COLO668 (cell line): ENCODE measurements around the gene PARVA.

ENCODE experiments used
- DNase-seq: peaks from one replicate; lab custom pipeline; 2025; ENCODE audit not compliant: unreplicated experiment; lab: John Stamatoyannopoulos, UW

Gene PARVA

DNA sequence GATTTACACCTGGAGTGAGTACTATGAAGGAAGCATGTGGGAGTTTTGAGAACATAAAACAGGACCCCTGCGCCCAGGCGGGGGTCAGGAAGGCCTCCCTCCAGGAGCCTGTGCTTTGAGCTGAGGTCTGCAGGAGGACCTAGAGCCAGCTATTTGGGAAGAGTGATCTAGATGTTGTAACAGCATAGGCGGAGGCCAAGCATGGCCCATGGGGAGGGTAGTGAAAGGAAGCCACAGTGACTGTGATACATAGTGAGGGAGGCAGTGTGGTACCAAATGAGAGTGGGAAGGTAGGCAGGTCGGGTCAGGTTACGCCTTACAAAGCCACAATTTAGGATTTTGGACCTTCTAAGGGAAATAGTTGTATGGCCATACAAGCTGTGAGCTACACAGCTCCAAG lies 147.5 kb downstream of the PARVA start:
- DNase-seq = no peak

DNA sequence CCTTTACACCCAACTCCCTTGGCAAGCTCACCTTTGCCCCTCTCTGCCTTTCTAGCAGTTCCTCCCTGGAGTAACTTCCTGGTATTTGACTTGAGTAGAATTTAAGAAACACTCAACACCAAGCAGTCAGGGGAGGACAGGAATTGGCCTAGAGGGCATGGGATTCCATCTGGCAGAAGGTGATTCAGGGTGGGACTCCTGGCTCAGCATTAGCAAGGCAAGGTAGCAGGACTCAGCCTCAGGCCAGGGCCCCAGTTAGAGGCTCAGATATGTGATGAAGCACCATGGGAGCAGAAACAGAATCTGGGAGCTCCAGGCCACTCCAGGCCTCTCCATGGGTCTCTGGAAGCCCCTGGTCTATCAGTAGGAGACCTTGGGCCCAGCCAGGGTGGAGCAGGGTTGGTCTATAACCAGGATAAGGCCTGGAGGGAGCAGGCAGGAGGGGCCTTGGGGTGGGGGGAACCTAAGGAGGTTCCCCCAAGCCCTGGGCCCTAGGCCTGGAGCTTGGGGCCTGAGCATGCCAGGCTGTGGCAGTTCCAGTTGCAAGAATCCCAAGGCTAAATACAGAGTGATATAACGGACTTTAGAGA lies 148.2 kb downstream of the PARVA start:
- no peak for DNase-seq

DNA sequence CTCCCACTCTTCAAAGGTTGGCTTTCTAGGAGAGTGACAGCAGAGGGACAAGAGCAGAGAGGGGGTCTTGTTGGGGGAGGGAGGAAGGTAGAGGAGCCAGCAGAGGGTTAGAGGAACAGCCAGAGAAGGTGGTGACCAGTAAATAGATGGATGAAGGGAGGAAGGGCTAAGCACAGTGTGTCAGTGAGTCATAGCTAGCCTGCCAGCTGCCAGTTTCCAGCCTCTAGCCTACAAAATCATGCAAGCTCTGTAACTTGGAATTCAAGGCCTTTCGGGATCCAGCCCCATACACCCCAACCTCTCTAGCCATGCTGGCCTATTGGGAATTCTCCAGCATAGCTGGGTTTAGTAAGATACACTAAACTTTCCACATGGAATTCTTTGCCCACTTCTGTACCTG lies 149.4 kb downstream of the PARVA start:
- no peak for DNase-seq

DNA sequence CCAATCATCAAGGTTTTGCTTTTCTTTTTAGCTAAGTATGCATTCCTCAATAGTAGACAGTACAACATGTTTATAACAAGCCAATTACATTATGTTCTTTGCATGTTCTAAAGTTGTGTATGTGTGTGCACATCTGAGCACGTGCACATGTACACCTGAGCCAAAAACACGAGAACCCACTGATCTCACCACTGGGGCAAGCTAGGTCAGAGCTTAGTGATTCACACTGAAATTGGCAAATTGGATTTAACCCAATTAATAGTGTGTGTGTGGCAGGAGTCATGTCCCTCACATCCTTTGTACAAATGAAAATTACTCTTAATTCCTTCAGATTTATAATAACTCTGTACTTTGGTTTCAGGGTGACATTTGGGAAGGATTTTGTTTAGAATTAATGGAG lies 151.1 kb downstream of the PARVA start:
- DNase-seq = no peak

DNA sequence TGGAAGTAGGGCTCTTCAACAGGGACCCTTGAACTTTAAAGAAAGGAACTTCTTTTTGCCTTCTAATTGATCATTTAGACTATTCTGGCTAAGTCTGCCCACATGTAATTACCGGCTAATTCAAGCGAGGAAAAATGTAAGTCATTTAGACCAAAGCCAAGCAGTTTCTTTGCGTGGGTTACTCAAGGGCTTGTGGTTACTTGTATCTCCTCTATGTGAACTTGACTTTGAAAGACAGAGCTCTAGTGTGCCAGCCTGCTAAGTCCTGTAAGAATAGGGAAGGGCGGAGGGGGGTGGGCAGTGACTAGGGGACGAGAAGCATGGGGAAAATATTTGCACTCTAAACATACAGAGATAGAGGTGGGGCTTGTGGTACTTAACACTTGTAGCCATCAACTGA lies 151.7 kb downstream of the PARVA start:
- no peak for DNase-seq

DNA sequence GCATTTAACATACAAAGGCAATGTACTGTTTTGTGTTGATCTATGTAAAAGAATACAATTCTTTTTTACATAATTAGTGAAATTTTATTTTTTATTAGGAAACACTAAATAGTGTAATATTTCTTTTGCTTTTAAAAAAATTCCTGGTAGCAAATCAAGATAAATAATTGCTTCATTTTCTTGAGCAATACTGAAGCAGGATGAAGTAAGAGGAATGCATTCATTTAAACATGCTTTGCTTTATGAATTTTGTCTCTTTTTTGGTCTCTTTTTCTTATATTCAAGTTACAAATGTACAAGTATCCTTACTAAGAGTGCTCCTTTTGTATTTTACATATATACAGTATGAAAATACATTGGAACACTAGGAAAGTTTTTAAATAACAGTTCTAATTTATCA lies 152.4 kb downstream of the PARVA start:
- DNase-seq = no peak

DNA sequence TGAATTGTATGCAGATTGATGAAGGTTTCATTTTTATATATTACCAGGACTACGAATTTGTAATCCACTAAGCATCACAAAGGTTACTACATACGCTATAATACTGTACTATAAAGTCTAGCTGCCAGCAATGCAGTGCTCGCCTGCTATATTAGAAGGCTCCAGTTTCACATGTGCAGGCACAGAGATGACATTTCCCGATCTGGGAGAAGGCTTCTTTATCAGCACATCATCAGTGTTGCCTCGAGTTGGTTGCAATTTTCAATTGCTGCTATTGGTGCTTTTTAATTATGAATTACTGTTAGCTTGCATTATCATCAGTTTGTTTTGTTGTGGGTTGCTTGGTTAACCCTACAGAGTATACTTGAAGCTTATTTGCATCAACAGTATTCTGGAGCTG lies 153.6 kb downstream of the PARVA start:
- no peak for DNase-seq

DNA sequence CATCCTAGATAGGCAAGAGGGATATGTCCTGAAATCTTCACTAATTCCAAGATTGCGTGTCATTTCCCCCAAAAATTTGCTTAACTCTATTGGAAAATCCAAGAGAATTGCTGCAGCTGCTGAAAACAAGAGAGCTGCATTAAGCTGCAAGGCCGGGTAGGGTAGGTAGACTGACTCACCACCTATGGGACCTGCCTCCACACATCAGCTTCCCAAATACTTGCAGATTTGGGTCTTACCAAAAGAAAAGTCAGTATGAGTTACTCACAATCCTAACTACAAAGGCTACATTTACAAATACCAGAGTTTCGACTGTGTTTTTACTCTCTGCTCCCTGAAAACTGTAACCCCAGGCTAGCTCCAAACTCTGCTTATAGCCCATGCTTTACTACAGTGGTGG lies 154.3 kb downstream of the PARVA start:
- no peak for DNase-seq

DNA sequence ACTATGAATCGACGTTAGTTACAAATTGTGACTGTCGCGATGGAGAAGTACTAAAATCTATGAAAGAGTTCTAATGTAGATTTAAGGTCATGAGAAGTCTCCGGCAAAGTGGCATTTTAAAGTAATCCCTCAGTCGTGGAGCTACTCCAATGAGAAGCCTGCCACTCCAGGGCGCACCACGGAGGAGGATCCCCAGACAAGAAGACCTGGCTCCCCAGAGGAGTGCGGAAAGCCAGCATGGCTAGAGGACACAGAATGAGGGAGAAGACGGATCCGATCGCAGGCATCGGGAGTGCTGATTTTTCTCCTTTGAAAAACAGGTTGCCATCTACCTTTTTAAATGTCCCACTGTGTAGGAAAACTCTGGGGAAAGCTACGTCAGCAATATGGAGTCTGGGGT lies 155.2 kb downstream of the PARVA start:
- no peak for DNase-seq

DNA sequence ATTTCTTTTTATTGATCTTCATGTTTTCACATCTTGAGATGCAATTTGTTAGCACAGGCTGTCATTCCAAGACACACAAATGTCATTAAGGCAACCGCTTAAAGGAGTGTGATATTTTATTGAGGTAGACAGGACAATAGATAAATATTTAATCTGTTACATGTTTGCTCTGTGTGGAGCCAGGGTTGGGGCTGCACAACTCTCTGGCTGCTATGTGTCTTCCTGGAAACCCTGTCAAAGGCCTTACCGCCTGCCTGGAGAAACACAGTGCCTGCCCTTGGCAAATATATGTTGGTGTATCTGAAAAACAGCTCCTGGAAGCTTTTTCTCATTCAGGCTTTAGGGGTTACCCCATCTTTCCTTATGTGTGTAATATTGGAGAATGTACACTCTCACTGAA lies 157.2 kb downstream of the PARVA start:
- DNase-seq = no peak

DNA sequence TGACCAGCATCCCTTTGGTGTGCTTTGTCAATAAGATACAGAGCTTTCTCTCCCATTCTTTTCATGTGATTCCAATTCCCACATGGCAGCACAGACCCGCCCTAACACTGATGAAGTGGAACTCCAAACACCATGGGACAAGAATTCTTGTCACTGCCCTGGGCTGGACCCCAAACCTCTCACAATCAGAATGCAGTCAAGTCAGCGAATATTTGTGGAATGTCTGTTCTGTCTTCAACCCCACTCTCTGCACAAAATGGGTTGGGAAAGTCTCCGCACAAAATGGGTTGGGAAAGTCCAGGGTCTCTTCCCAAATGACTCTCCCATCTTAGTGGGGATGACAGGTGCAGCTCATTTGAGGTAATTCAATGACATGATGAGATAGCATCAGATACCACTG lies 157.9 kb downstream of the PARVA start:
- DNase-seq = no peak

DNA sequence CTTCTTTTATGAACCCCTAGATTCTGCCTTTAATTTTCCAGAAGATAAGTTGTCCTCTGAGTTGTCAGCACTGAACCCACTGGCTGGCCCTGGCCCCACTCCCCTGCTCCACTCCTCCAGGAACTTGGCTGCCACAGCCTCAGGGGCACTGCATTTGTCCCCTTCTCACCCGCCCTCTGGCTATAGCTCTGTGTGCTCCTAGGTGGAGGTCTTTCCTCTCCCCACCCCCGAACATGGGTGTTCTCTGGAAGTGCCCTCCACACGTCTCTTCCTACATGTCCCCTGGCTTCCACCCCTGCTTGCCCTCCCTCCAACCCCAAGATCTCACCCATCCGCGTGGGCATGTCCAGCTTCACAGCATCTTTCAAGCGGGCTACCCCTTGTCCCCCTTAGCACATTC lies 159.2 kb downstream of the PARVA start:
- no peak for DNase-seq

DNA sequence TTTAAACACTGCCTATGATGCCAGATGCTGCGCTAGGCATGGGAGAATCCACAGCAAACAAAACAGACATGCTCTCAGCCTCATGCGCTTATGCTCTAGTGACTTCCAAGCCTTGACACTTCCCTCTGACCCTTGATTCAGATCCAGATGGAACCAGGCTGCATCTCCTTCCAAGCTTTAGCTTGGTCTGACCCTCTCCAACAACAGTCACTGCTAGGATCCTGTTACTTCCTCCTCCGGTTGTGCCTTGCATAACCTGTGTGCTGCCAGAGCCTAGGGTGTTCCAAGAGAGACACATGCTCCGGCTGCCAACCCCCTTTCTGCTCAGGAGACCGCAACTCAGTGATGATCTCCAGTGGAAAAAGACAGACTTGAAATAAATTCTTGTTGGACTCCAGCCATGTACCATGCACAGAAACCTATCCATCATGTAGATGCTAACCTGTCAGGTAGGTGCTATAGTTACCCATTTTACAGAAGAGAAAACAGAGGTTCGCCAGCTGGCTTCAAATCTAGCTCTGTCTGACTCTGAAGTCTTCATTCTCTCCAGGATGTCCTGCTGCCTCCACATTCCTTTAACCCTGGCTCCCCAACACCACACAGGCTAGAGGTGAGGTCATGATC lies 160.5 kb downstream of the PARVA start:
- DNase-seq = no peak

DNA sequence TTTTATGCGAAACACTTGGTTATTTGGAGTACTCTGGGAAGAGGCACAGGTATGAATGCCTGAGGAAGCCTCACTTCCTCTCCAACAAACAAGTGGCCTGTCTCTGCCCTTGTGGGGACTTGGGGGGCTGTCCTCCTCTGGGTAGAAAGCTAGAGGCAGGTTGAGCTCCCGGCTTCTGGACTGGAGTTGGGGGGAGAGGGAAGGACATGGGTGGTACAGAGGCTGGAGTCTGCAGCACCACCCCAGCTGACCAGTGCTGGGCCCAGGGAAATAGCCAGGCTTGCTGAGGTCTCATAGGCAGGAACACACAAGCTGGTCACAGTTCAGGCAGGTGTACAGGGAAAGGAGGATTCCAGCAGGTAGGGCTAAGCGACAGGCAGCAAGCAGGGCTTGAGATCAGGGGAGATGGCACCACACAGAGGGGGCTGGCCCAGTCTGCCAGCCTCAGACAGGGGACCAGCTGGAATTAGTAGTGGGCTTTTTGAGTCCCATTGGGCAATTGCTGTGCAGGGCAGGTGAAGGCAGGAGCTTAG lies 161.6 kb downstream of the PARVA start:
- DNase-seq = no peak

DNA sequence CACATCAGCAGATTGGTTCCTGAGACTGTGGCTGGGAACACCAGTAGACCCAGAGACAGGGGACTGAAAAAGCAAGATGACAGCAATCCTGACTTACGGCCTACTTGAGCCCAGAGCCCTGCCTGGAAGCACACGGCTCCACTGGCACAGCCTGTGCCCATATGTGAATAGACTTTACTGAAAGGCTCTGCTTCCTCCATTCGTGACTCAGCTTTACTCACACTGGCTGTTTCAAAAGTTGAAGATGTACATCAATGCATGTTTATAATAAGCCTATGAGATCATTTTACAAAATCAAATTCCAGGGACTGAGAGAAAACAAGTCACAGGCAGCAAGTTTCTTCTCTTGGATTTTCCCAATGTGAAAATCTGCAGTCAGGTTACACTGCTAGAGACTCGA lies 162.2 kb downstream of the PARVA start:
- no peak for DNase-seq

DNA sequence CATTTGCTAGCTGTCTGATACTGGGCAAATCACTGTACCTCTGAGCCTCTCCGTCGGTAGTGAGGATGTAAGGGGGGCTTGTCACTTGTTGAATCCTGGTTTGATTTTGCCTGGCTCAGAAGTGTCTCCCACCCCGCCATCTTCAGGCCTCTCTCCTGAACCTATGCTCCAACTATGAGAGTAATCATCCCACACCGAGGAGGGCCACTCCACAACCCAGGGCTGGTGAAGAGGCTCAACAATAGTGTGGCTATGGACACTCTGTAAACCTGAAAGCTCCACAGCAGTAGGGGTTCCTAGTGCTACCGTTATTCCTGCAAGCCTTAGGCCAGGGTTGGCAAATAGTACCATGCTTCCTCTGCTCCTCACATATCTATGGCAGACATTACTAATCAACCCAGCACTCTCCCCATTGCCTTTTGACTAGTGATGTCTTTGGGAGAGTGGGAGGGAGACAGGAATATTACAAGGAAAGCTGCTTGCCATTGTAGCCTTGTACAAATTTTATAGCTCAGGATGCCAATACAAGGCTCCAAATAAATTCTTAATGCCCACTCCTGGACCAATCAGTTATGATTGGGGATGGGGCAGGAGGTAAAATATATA lies 162.8 kb downstream of the PARVA start:
- DNase-seq = no peak

DNA sequence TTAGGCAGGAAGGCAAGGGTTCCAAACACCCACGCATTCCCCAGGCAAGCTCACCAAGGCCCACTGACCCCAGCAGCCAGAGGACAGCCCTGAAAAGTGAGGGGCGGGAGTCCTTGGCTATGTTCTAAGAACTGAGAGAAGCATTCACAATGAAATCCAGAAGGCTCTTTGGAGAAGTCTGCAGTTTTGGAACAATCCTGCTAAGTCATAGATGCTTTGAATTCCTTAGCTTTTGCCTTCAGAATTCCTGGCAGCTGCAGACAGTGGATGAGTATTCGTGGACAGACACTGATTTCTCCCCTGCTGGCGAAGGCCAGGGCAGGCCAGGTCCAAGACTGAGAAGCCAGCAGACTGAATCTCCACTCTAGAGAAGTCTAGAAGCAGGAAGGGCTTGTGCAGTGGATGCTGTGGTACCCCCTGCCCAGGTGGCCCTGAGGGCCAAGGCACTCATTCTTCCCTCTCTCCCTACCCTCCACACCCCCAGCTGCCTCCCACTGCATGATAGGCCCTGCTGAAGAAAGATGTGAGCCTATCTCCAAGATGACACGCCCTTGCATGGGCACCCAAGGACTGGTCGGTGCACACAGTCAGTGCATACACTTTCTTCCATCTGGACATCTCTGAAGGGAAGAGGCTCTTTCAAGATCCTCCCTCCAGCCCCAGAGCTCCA lies 163.7 kb downstream of the PARVA start:
- DNase-seq = no peak

DNA sequence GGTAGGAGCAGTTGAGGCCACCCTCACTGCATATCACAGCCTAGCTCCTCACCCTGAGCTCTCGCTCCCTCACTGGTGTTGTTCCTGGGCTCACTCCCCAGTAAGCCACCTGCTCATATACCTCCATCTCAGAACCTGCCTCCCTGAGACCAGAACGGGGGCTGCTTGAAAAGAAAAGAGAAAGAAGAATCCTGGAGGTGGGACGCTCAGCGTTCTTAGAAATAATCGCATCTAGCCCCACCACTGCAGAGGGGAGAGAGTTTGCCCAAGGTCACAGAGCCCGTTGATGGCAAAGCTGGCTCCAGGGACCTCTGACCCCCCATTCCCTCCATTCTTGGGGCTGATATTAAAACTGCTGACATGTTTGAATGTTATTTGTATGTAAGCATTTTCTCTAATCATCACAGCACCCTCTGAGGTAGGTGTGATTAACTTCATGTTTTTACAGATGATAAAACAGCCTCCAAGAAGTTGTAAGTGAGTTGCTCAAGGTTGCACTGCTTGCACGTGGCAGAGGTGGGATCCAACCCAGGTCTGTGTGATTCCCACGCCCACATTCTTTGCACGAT lies 164.3 kb downstream of the PARVA start:
- no peak for DNase-seq

DNA sequence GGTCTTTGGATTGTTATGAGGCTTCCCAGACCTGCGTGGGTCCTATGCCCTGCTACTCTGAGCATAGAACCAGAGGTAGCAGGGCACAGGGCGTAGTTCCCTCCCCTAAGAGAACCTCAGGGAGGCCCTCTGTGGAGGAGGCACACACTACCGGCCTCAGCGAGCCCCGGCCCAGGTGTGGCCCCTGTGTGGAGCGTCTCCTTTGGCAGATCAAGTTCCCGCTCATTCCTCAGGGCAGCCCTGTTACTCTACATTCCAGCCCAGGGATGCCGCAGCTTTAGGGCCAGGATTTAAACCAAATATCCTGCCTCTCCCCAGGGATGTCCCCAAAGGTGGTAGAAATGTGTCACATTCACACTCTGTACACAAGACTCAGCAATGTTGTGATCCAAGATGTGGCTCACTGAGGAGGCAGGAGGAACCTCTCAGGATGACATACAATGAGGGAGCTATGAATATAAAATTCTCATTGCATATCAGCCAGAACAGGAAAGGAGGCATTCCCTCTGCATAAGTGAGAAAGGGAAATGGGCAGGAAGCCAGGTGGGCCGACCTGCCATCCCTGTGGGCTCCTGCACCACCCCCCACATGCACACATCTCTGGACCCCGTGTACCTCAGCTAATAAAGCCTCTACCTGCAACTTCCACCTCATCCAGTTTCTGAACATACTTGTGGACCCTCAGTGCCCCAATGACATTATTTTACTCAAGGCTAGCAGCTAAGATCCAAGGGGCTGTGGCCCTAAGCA lies 165.0 kb downstream of the PARVA start:
- DNase-seq = no peak

DNA sequence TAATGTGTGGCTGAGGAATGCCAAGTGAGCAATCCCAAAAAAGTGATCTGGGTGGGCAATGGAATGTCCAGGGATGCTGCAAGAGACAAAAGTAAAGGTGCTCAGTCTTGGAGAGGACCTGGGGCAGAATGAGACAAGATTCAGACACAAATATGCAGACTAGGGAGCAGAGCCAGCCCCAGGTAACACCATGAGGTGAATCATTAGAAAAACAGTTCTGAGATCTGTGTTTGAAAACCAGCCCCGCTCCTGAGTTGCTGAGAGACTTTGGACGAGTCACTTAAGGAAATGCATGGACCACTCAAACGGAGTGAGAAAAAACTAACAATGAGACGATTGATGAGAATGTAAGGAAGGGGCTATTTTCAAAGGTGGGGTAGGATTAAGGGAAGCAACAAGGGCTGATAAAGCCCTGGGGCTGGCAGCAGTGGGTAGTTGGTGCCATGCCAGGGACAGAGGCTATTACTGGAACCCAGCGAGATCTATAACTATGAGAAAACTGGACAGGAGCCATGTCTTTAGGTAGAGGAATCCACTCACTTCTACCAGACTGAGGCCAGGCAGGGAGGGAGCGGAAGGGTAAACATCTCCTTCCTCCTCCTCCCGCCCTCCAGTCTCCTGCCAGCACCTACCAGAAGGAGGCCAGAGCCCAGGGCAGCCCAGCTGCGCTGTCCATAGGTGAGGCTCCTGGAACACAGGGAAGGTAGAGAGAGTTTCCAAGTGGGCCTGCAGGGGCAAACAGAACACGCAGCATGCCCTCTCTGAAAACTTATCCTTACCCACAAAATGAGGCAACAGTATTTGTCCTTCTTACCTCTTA lies 166.4 kb downstream of the PARVA start:
- no peak for DNase-seq
